ENCODE data around the gene CHRND. TPM values are rescaled to one million over a fixed set of nuclear protein-coding genes. Genes with fewer than 3 reads are reported as not detected.

The CHRND gene
- not detected for polyA plus RNA-seq

DNA sequence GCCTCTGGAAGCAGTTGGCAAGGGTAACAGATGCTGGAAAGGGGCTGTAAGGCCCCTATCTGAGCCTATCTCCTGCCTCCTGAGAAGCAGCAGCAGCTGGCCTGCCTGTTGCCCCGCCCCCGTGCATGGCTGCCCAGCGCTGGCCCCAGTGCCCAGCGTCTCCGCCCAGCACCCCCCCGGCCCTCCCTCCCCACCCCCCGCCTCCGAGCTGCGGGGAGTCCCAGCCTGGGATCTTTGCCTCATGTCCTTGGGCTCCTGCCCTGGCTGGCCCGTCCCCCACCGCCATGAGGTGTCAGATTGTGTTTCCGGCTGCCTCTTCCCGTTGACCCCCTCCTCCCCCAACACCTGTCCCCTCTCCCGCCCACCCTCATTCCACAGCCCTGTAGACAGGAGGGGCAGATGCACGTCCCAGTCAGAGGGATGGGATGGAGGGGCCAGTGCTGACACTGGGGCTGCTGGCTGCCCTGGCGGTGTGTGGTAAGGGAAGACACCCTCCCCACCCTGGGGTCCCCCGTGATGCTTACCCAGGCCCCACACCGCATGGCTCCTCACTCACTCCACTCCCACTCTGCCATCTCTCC is at the start of gene CHRND:
Gene CHRND (plus strand): TSS at position 370 of the 581 bp plus-strand sequence. CDS start 56 bp downstream, at position 426.
- H3K36me3 ChIP-seq (ENCODE audit: control insufficient read depth in 2 of 2, insufficient read depth in 2 of 2, low read length in 1 of 2) = no peaks in the 10 kb centered on the region
- H3K27me3 ChIP-seq (ENCODE audit: control insufficient read depth in 1 of 2, insufficient read depth in 2 of 2, low read length in 2 of 2) = peaks cover 0 to 24% of the 10 kb centered on the region in 2 donors
- H3K4me3 ChIP-seq (ENCODE audit: low read depth in 1 of 2, low read length in 2 of 2) = no peak within 1 kb of the TSS
- H3K27ac ChIP-seq (ENCODE audit: low read depth in 2 of 2, low read length in 1 of 2) = no peak within 1 kb of the TSS
- H3K4me1 ChIP-seq (ENCODE audit: control insufficient read depth in 2 of 2, insufficient read depth in 2 of 2, low read length in 1 of 2) = peaks cover 3 to 11% of the 10 kb centered on the region in 2 donors
- 13 to 16% methylated on average over 11 to 18 of the region's 18 CpGs for WGBS, 2 donors
- H3K9me3 ChIP-seq (ENCODE audit: control insufficient read depth in 2 of 2, insufficient read depth in 1 of 2, low read depth in 1 of 2, low read length in 1 of 2) = no peaks in the 10 kb centered on the region

DNA sequence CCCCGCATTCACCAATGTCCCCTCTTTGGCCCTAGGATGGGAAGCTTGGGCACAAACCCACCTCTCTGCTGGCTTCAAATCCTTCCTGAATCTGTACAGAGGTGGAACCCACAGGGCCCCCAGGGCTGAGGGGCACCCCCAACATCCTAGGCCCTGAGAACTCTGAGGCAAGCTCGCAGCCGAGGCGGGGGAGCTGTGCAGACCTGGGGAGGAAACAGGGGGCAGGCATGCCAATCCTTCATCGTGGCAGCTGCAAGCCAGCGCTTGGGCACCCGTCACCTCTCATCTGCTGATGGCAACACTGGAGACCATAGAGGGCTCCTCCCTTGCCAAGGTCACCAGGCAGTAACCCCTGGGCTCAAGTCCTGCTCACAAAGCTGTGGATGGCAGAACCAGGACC is 49.2 kb upstream of the CHRND start:
- H3K4me1 ChIP-seq (ENCODE audit: control insufficient read depth in 2 of 2, insufficient read depth in 2 of 2, low read length in 1 of 2) = no peaks in the 10 kb centered on the region
- WGBS, 2 donors = 88 to 90% methylated on average over 7 of the region's 7 CpGs
- H3K27me3 ChIP-seq (ENCODE audit: control insufficient read depth in 1 of 2, insufficient read depth in 2 of 2, low read length in 2 of 2) = no peaks in the 10 kb centered on the region
- no peaks in the 10 kb centered on the region for H3K36me3 ChIP-seq (ENCODE audit: control insufficient read depth in 2 of 2, insufficient read depth in 2 of 2, low read length in 1 of 2)
- H3K9me3 ChIP-seq (ENCODE audit: control insufficient read depth in 2 of 2, insufficient read depth in 1 of 2, low read depth in 1 of 2, low read length in 1 of 2) = no peaks in the 10 kb centered on the region
- no peak overlapping the region for H3K4me3 ChIP-seq (ENCODE audit: low read depth in 1 of 2, low read length in 2 of 2)
- H3K27ac ChIP-seq (ENCODE audit: low read depth in 2 of 2, low read length in 1 of 2) = no peak overlapping the region

DNA sequence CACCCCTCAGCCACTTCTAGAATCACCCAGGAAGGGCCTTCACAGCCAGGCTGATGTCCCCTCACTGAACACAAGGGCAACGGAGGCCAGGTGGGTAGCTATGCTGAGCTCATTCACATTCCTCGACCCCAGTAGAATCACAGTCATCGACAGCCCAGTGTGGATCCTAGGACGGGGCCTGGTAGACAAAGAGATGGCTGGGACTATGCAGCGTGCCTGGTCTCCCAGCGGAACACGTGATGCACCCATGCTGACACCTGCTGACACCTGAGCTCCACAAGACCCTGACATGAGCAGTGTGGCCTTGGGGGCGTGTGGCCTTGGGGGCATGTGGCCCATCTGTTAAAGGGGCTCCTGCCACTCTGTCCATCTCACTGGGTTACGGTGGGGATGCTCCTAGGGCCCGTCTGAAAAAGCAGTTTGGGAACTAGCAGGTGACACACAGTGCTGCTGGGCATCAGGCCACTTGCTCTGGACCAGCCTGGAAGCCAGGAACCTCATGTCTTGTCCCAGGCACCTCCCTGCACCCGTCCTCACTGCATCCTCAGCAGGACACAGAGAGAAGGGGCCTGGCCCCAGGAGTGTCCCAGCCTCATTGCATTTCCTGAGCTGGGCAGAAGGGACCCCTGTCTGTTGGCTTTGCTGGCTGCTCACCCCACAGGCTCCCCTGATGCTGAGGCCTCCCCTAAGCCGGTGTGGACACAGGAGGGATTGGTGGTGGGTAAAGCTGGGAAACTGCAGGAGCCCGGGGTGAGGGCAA is 48.0 kb upstream of the CHRND start:
- 85 to 89% methylated on average over 13 of the region's 13 CpGs for WGBS, 2 donors
- no peaks in the 10 kb centered on the region for H3K36me3 ChIP-seq (ENCODE audit: control insufficient read depth in 2 of 2, insufficient read depth in 2 of 2, low read length in 1 of 2)
- no peaks in the 10 kb centered on the region for H3K4me1 ChIP-seq (ENCODE audit: control insufficient read depth in 2 of 2, insufficient read depth in 2 of 2, low read length in 1 of 2)
- no peak overlapping the region for H3K27ac ChIP-seq (ENCODE audit: low read depth in 2 of 2, low read length in 1 of 2)
- H3K4me3 ChIP-seq (ENCODE audit: low read depth in 1 of 2, low read length in 2 of 2) = no peak overlapping the region
- no peaks in the 10 kb centered on the region for H3K9me3 ChIP-seq (ENCODE audit: control insufficient read depth in 2 of 2, insufficient read depth in 1 of 2, low read depth in 1 of 2, low read length in 1 of 2)
- H3K27me3 ChIP-seq (ENCODE audit: control insufficient read depth in 1 of 2, insufficient read depth in 2 of 2, low read length in 2 of 2) = no peaks in the 10 kb centered on the region

DNA sequence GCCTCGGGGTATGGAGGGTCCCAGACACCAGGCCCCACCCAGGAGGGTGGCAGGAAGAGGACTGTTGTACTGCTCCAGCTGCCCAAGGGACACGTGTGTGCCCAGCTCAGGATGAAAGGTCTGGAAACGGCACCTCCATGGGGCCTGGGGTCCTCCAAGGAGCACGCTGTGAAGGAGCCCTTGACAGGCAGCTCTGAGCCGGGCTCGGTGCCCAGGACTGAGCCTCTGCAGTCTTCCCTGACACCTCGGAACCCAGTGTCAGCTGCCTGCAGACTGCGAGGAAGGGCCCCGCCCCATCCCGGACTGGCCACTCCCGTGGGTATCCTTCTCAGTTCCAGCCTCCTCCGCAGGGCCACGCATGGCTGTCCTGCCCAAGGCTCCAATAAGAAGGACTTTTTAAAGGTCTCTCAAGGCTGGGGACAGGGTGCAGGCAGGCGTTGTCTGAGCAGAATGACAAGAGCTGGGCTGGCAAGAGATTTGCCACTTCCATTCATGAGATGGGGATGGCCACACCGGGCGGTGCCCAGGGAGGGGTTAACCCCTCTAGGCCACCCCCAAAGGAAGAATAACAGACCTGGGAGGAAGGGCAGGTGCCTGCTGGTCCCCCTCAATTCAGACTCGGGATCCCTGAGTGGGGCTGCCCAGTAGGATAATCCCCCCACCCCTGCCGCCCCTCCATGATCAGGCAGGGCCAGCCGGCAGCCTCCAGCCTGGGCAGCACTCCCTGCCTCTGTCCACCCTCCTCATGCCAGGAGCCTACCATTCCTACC is 47.2 kb upstream of the CHRND start:
- no peaks in the 10 kb centered on the region for H3K9me3 ChIP-seq (ENCODE audit: control insufficient read depth in 2 of 2, insufficient read depth in 1 of 2, low read depth in 1 of 2, low read length in 1 of 2)
- H3K36me3 ChIP-seq (ENCODE audit: control insufficient read depth in 2 of 2, insufficient read depth in 2 of 2, low read length in 1 of 2) = no peaks in the 10 kb centered on the region
- no peak overlapping the region for H3K27ac ChIP-seq (ENCODE audit: low read depth in 2 of 2, low read length in 1 of 2)
- no peak overlapping the region for H3K4me3 ChIP-seq (ENCODE audit: low read depth in 1 of 2, low read length in 2 of 2)
- no peaks in the 10 kb centered on the region for H3K4me1 ChIP-seq (ENCODE audit: control insufficient read depth in 2 of 2, insufficient read depth in 2 of 2, low read length in 1 of 2)
- no peaks in the 10 kb centered on the region for H3K27me3 ChIP-seq (ENCODE audit: control insufficient read depth in 1 of 2, insufficient read depth in 2 of 2, low read length in 2 of 2)
- WGBS, 2 donors = 66% methylated on average over 17 to 19 of the region's 19 CpGs

DNA sequence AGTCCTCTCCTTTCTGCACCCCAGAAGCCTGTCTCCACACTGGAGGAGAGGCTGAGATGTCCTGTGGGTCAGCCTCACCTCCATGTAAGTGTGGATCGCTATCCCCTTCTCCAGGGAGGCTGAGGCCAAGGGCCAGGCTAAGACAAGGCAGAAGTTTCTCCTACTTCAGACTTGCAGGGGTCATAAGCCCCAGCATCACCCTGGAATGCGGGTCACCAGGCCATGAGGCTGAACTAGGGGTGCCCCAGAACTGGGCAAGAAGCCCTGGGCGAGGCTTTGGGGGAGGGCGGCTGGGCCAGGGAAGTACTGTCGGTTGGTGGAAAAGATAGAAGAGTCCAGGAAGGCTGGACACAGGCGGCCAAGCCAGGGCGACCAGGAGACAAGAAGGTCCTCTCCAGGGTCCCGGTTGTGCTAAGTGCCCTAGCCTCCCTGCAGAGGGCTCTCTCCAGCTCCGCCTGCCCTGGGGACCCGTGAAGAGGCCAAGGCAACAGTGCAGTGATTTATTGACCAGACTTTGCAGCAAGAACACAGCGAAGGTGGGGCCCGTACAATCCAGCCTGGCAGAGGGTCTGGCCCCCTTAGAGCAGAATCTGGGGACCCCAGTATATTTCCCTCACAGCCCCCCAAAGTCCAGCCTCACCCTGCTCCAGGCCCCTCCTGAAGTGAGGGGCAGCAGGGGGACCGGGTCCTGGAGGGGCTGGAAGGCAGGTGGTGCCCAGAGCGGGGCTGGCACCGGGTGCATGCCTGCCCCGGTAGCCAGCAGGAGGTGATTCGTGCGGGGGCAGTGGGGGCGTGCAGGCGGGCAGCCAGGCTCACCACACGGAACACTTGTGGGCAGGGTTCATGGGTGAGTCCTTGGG is 46.4 kb upstream of the CHRND start:
- Histone ChIP-seq H3K4me1 (ENCODE audit: control insufficient read depth in 2 of 2, insufficient read depth in 2 of 2, low read length in 1 of 2) (no peaks in the 10 kb centered on the region), H3K9me3 (ENCODE audit: control insufficient read depth in 2 of 2, insufficient read depth in 1 of 2, low read depth in 1 of 2, low read length in 1 of 2) (no peaks in the 10 kb centered on the region), H3K27me3 (ENCODE audit: control insufficient read depth in 1 of 2, insufficient read depth in 2 of 2, low read length in 2 of 2) (no peaks in the 10 kb centered on the region), H3K27ac (ENCODE audit: low read depth in 2 of 2, low read length in 1 of 2) (no peak overlapping the region), H3K4me3 (ENCODE audit: low read depth in 1 of 2, low read length in 2 of 2) (no peak overlapping the region), H3K36me3 (ENCODE audit: control insufficient read depth in 2 of 2, insufficient read depth in 2 of 2, low read length in 1 of 2) (no peaks in the 10 kb centered on the region)
- WGBS, 2 donors = 68 to 76% methylated on average over 21 of the region's 21 CpGs

DNA sequence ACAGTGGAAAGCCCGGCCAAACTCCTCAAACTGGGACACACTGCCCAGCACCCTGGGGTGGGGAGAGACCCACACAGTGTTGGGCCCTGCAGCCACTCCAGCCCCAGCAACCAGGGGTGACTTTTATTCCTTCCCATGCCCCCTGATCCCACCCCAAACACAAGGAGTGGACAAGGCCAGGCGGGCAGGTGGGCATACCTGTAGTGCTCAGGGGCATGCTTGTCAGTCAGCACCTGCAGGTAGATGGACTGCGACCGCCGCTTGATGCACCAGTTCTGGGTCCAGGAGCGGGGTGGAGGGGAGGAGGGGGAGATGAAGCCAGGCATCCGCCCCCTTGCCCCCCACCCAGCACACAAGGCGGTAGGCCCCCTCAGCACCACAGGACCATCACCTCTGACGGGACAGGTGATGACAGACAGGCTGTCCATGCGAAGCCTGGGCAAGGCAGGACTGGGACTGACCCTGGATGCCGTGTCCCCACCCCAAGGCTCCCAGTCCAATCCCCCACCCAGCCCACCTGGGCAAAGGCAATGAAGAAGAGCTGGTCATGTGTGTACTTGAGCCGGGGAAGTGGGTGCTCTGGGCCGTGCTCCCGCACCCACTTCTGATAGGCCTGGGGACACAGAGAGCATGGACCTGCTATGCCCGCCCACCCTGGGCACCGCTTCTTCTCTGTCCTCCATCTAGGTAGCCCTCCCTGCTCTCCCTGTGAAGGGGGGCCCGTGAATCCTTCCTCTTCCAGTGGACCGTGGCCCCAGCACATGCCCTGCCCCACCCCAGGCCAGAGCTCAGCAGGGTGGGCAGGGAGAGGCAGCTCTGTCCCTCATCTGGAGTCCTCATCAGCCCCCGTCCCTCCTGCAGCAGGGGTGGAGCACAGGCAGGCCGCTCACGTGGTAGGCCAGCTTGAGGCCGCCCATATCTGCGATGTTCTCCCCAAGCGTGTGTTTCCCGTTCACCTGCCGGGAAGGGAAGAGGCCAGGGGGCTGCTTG is 45.5 kb upstream of the CHRND start:
- no peak overlapping the region for H3K4me3 ChIP-seq (ENCODE audit: low read depth in 1 of 2, low read length in 2 of 2)
- H3K27me3 ChIP-seq (ENCODE audit: control insufficient read depth in 1 of 2, insufficient read depth in 2 of 2, low read length in 2 of 2) = peaks cover 0 to 2% of the 10 kb centered on the region in 2 donors

DNA sequence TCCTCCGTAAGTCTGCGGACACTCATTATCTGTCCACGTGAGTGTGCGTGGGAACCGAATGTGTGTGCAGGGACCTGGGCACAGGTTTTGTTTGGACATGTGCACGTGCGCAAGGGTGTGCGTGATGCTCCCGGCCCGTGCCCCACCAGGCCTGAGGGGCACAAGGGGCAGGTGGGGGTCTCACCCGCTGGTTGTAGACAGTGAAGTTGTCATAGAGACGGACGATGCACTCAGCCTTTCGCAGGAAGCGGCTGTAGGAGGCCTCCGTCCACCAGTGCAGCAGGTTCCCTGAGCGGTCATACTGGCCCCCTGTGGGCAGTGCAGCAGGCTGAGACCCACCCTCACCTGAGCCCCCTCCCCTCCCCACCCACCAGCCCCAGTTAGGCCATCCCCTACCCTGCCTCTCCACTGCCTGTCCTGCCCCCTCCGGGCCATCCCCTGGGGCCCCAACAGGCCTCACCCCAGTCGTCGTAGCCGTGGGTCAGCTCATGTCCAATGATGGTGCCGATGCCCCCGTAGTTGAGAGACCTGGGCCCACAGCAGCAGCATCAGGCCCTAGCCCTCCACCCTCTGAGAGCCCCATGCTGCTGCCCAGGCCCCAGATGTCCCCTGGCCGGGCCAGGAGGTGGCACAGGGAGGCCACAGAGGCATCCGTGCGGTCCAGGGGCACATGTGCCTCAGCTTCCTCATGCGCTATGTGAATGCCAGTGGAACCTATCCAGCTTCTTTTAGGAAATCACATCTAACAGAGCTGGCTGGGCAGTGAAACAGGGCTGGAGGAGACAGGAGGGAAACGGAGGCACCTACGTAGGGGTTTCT is 44.4 kb upstream of the CHRND start:
- H3K27me3 ChIP-seq (ENCODE audit: control insufficient read depth in 1 of 2, insufficient read depth in 2 of 2, low read length in 2 of 2) = peaks cover 0 to 7% of the 10 kb centered on the region in 2 donors
- WGBS, 2 donors = 85 to 87% methylated on average over 29 of the region's 29 CpGs

More for the DNA sequence above, 45.5 kb upstream of the CHRND start:
- Histone ChIP-seq H3K36me3 (ENCODE audit: control insufficient read depth in 2 of 2, insufficient read depth in 2 of 2, low read length in 1 of 2) (no peaks in the 10 kb centered on the region), H3K27ac (ENCODE audit: low read depth in 2 of 2, low read length in 1 of 2) (no peak overlapping the region), H3K9me3 (ENCODE audit: control insufficient read depth in 2 of 2, insufficient read depth in 1 of 2, low read depth in 1 of 2, low read length in 1 of 2) (no peaks in the 10 kb centered on the region), H3K4me1 (ENCODE audit: control insufficient read depth in 2 of 2, insufficient read depth in 2 of 2, low read length in 1 of 2) (no peaks in the 10 kb centered on the region)
- 76 to 83% methylated on average over 26 of the region's 26 CpGs for WGBS, 2 donors

More for the DNA sequence above, 44.4 kb upstream of the CHRND start:
- no peaks in the 10 kb centered on the region for H3K9me3 ChIP-seq (ENCODE audit: control insufficient read depth in 2 of 2, insufficient read depth in 1 of 2, low read depth in 1 of 2, low read length in 1 of 2)
- no peaks in the 10 kb centered on the region for H3K36me3 ChIP-seq (ENCODE audit: control insufficient read depth in 2 of 2, insufficient read depth in 2 of 2, low read length in 1 of 2)
- no peak overlapping the region for H3K4me3 ChIP-seq (ENCODE audit: low read depth in 1 of 2, low read length in 2 of 2)
- peaks cover 2 to 3% of the 10 kb centered on the region in 2 donors for H3K4me1 ChIP-seq (ENCODE audit: control insufficient read depth in 2 of 2, insufficient read depth in 2 of 2, low read length in 1 of 2)
- H3K27ac ChIP-seq (ENCODE audit: low read depth in 2 of 2, low read length in 1 of 2) = no peak overlapping the region
